ENCODE measurements around the gene CAGE1. TPM values are rescaled to one million over a fixed set of nuclear protein-coding genes. Genes with fewer than 3 reads are reported as not detected.

CAGE1 gene
- total RNA-seq, 2 donors from 2014 or later, result 0.15 to 0.22 TPM

- Histone ChIP-seq H3K36me3 (ENCODE audit: control insufficient read depth, insufficient read depth, low read length) (peaks cover 88% of the 10 kb centered on the region), H3K9ac (ENCODE audit: extremely low read depth, low read length, poor library complexity, severe bottlenecking) (no peak overlapping the region), H3K4me3 (ENCODE audit: low read length) (no peak overlapping the region), H3K9me3 (ENCODE audit: control insufficient read depth, low read length) (no peaks in the 10 kb centered on the region), H3K27me3 (ENCODE audit: control insufficient read depth, insufficient read depth, low read length, poor library complexity, severe bottlenecking) (no peaks in the 10 kb centered on the region), H3K27ac (ENCODE audit: low read depth, low read length) (no peak overlapping the region), H3K4me1 (ENCODE audit: control insufficient read depth, insufficient read depth, low read length) (no peaks in the 10 kb centered on the region)
- Mint-ChIP-seq H3K27me3 (ENCODE audit: insufficient read depth) (no peaks in the 10 kb centered on the region), H3K27ac (no peak overlapping the region), H3K9me3 (no peaks in the 10 kb centered on the region), H3K4me3 (no peak overlapping the region), H3K4me1 (peaks cover 10% of the 10 kb centered on the region), H3K36me3 (ENCODE audit: low read depth) (peaks cover 66% of the 10 kb centered on the region)
- no peak for DNase-seq
- no peak for TF ChIP-seq CTCF (conservative IDR thresholded peaks at IDR 0.05)
- 94 to 100% methylated on average over 1 of the region's 2 CpGs for WGBS, 2 experiments (ENCODE audit: insufficient coverage in 1 of 2, insufficient read length in 1 of 2)
These were observed 92.9 kb downstream of the CAGE1 start for GRCh38 chr6:7296602-7297001.

DNA sequence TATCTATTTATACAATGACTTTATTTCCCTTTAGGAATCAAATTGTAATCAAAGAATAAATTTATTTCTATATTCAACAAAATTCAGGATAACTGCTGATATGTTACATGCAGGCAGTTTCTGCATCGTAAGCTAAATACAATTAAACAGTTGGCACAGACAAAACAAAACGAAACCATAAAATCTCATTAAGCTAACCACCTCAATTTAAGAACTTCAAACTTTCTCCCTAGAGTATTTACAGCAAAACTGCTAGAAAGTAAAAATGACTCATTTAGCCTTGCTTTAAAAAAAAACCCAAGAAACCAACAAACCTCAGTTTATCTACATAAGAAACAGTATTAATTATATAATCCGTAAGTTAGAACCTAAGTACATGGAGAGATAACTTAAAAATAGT is 93.6 kb downstream of the CAGE1 start:
- Mint-ChIP-seq H3K4me1 (peaks cover 3% of the 10 kb centered on the region), H3K27ac (no peak overlapping the region), H3K4me3 (no peak overlapping the region), H3K9me3 (no peaks in the 10 kb centered on the region), H3K27me3 (ENCODE audit: insufficient read depth) (no peaks in the 10 kb centered on the region), H3K36me3 (ENCODE audit: low read depth) (peaks cover 60% of the 10 kb centered on the region)
- WGBS, 2 experiments (ENCODE audit: insufficient coverage in 1 of 2, insufficient read length in 1 of 2), result 48 to 83% methylated on average over 1 to 2 of the region's 3 CpGs
- DNase-seq, result no peak
- H3K4me1 ChIP-seq (ENCODE audit: control insufficient read depth, insufficient read depth, low read length), result no peaks in the 10 kb centered on the region
- no peak for TF ChIP-seq CTCF (conservative IDR thresholded peaks at IDR 0.05)
- peaks cover 87% of the 10 kb centered on the region for H3K36me3 ChIP-seq (ENCODE audit: control insufficient read depth, insufficient read depth, low read length)
- H3K9me3 ChIP-seq (ENCODE audit: control insufficient read depth, low read length), result no peaks in the 10 kb centered on the region
- no peak overlapping the region for H3K4me3 ChIP-seq (ENCODE audit: low read length)
- no peak overlapping the region for H3K27ac ChIP-seq (ENCODE audit: low read depth, low read length)
- H3K27me3 ChIP-seq (ENCODE audit: control insufficient read depth, insufficient read depth, low read length, poor library complexity, severe bottlenecking), result no peaks in the 10 kb centered on the region
- no peak overlapping the region for H3K9ac ChIP-seq (ENCODE audit: extremely low read depth, low read length, poor library complexity, severe bottlenecking)

GRCh38 chr6:7292596-7293255 is 96.8 kb downstream of the CAGE1 start:
- Histone ChIP-seq H3K4me3 (ENCODE audit: low read length) (no peak overlapping the region), H3K36me3 (ENCODE audit: control insufficient read depth, insufficient read depth, low read length) (peaks cover 90% of the 10 kb centered on the region)
- WGBS, 2 experiments (ENCODE audit: insufficient coverage in 1 of 2, insufficient read length in 1 of 2), result 95 to 100% methylated on average over 2 to 6 of the region's 6 CpGs

More at GRCh38 chr6:7292596-7293255, 96.8 kb downstream of the CAGE1 start:
- DNase-seq, result no peak
- TF ChIP-seq CTCF (conservative IDR thresholded peaks at IDR 0.05), result no peak
- no peaks in the 10 kb centered on the region for H3K4me1 Mint-ChIP-seq
- no peaks in the 10 kb centered on the region for H3K27me3 Mint-ChIP-seq (ENCODE audit: insufficient read depth)
- H3K36me3 Mint-ChIP-seq (ENCODE audit: low read depth), result peaks cover 54% of the 10 kb centered on the region
- H3K27ac ChIP-seq (ENCODE audit: low read depth, low read length), result no peak overlapping the region
- H3K9me3 ChIP-seq (ENCODE audit: control insufficient read depth, low read length), result no peaks in the 10 kb centered on the region
- H3K27ac Mint-ChIP-seq, result no peak overlapping the region
- H3K9ac ChIP-seq (ENCODE audit: extremely low read depth, low read length, poor library complexity, severe bottlenecking), result no peak overlapping the region
- H3K27me3 ChIP-seq (ENCODE audit: control insufficient read depth, insufficient read depth, low read length, poor library complexity, severe bottlenecking), result no peaks in the 10 kb centered on the region
- no peak overlapping the region for H3K4me3 Mint-ChIP-seq
- no peaks in the 10 kb centered on the region for H3K9me3 Mint-ChIP-seq
- no peaks in the 10 kb centered on the region for H3K4me1 ChIP-seq (ENCODE audit: control insufficient read depth, insufficient read depth, low read length)
